Left ventricle myocardium superior (tissue), 1 donor: ENCODE data around the gene ATP5ME. TPM values are rescaled to one million over a fixed set of nuclear protein-coding genes. Genes with fewer than 3 reads are reported as not detected.
"Not testable (repeated sequence)": the region's sequence is repeated elsewhere in the genome, so short reads cannot be mapped to it uniquely, and the experiment has no call there.

ENCODE experiments used
- ATAC-seq: fragments of 200-7000 bp; cut with Tn5 transposase; one replicate; pipeline ENCODE4 v1.9.1; 2020; ENCODE audit warnings: mild to moderate bottlenecking, moderate library complexity
- DNase-seq: peaks from one replicate; pipeline ENCODE4 v3.0.0-alpha.2; 2020
- intact Hi-C: fragments of 100-400 bp; cut with micrococcal nuclease; formaldehyde crosslinking; loops from one replicate; pipeline ENCODE4 v1.11.0; 2022
- total RNA-seq: library from RNA; stranded (reverse); fragmentation: NEBNext Ultra II Directional; extraction: Animal tissue kit (Norgen Biotek cat#: 25700); gene quantifications from one replicate; pipeline ENCODE4 v1.2.1, GENCODE V29; 2021
- donor health status: DM: no; HTN: yes; CAD: no; lungs with severe emphysema.

ATP5ME gene
- total RNA-seq, 1 donor from 2014 or later = 1,128 TPM

GRCh38 chr4:649751-650310, 24.2 kb downstream of the ATP5ME start:
- intact Hi-C loops = no loop called here
- DNase-seq (peak; percentile 25), ATAC-seq (no peak)

GRCh38 chr4:649293-649625, 24.8 kb downstream of the ATP5ME start:
- DNase-seq = no peak
- intact Hi-C loops = no loop called here
- ATAC-seq = no peak

GRCh38 chr4:648579-649292, 25.3 kb downstream of the ATP5ME start:
- DNase-seq = peak; percentile 15
- no peak for ATAC-seq
- intact Hi-C loops = no loop called here

- intact Hi-C loops = no loop called here
Observed at GRCh38 chr4:647481-647880, 26.6 kb downstream of the ATP5ME start.

GRCh38 chr4:646460-646859, 27.6 kb downstream of the ATP5ME start:
- intact Hi-C loops = no loop called here
- DNase-seq = peak; percentile 32
- no peak for ATAC-seq

More at GRCh38 chr4:647481-647880, 26.6 kb downstream of the ATP5ME start:
- DNase-seq (peak; percentile 7), ATAC-seq (no peak)

- intact Hi-C loops, ATAC-seq, DNase-seq: not testable (repeated sequence)
Observed at GRCh38 chr4:642366-642765, 31.7 kb downstream of the ATP5ME start.

- no peak for ATAC-seq
- DNase-seq = peak; percentile 7
- intact Hi-C loops = no loop called here
Observed at GRCh38 chr4:637536-638280, 36.4 kb downstream of the ATP5ME start.

GRCh38 chr4:636628-637159, 37.4 kb downstream of the ATP5ME start:
- intact Hi-C loops = no loop called here
- ATAC-seq = no peak
- peak; percentile 13 for DNase-seq

GRCh38 chr4:635851-636627, 38.0 kb downstream of the ATP5ME start:
- DNase-seq = peak; percentile 15
- intact Hi-C loops = no loop called here
- ATAC-seq = no peak

GRCh38 chr4:635066-635835, 38.8 kb downstream of the ATP5ME start:
- intact Hi-C loops = not testable (repeated sequence)

GRCh38 chr4:634599-634985, 39.5 kb downstream of the ATP5ME start:
- intact Hi-C loops = no loop called here
- DNase-seq (peak; percentile 16), ATAC-seq (no peak)

More at GRCh38 chr4:635066-635835, 38.8 kb downstream of the ATP5ME start:
- ATAC-seq = not testable (repeated sequence)
- DNase-seq = peak; percentile 10

GRCh38 chr4:633976-634598, 40.0 kb downstream of the ATP5ME start:
- peak; percentile 15 for DNase-seq
- ATAC-seq = no peak
- intact Hi-C loops = no loop called here

GRCh38 chr4:633406-633805, 40.7 kb downstream of the ATP5ME start:
- no peak for ATAC-seq
- intact Hi-C loops = no loop called here
- DNase-seq = peak; percentile 6

- intact Hi-C loops = no loop called here
- DNase-seq = peak; percentile 5
- no peak for ATAC-seq
Observed at GRCh38 chr4:632926-633325, 41.1 kb downstream of the ATP5ME start.

GRCh38 chr4:632196-632790, 41.8 kb downstream of the ATP5ME start:
- DNase-seq = peak; percentile 8
- intact Hi-C loops = no loop called here

GRCh38 chr4:630656-631055, 43.4 kb downstream of the ATP5ME start:
- intact Hi-C loops = no loop called here
- ATAC-seq = no peak

More at GRCh38 chr4:632196-632790, 41.8 kb downstream of the ATP5ME start:
- ATAC-seq = no peak

GRCh38 chr4:629915-630641, 44.0 kb downstream of the ATP5ME start:
- DNase-seq (peak; percentile 11), ATAC-seq (no peak)
- intact Hi-C loops = no loop called here

More at GRCh38 chr4:630656-631055, 43.4 kb downstream of the ATP5ME start:
- peak; percentile 5 for DNase-seq
